Right cardiac atrium (tissue), 5 donors: ENCODE data around the gene MIA2. TPM values are rescaled to one million over a fixed set of nuclear protein-coding genes. Genes with fewer than 3 reads are reported as not detected.
A peak's percentile ranks its signal among the peaks of the same experiment; 100 is the strongest.

Experiments used
- ATAC-seq, 2 donors: fragments of 200-7000 bp; cut with Tn5 transposase; one replicate each; pipeline versions ENCODE4 v1.8.0 to v1.9.1; 2020; ENCODE audit warnings: moderate library complexity in 2 of 2, mild to moderate bottlenecking in 1 of 2
- DNase-seq, 3 donors: peaks; one replicate each; pipeline ENCODE4 v3.0.0-alpha.2; 2020
- H3K27ac ChIP-seq: one replicate; pipeline ENCODE4 v1.5.1; 2013; ENCODE audit warnings: mild to moderate bottlenecking, low read length, control low read depth, moderate library complexity
- H3K27me3 ChIP-seq: one replicate; pipeline ENCODE4 v1.6.1; 2013; ENCODE audit not compliant: control insufficient read depth, insufficient read depth
- H3K4me1 ChIP-seq: one replicate; pipeline ENCODE4 v1.6.1; 2013; ENCODE audit warnings: low read length; ENCODE audit not compliant: control insufficient read depth, insufficient read depth
- H3K4me3 ChIP-seq: one replicate; pipeline ENCODE4 v1.5.1; 2013; ENCODE audit warnings: low read length, control low read depth
- H3K9me3 ChIP-seq: one replicate; pipeline ENCODE4 v1.6.1; 2013; ENCODE audit warnings: low read length; ENCODE audit not compliant: control insufficient read depth
- WGBS: extraction: QIAGEN DNeasy Blood & Tissue Kit; methylation state at CpG from one replicate; pipeline ENCODE4 v1.1.7; 2013; 5-methylcytosine and 5-hydroxymethylcytosine counted together
- intact Hi-C, 4 donors: fragments of 100-400 bp; cut with DNase I; formaldehyde crosslinking; loops; one replicate each; pipeline versions ENCODE4 v1.11.0 to v1.14.0; 2022 to 2023
- polyA plus RNA-seq: library from polyadenylated mRNA; stranded (reverse); fragments of 200-250 nt; gene quantifications from one replicate; pipeline ENCODE4 v1.2.3, GENCODE V29; 2013
- total RNA-seq, 4 donors: library from RNA; stranded (reverse); fragmentation: NEBNext Ultra II Directional; extraction: Animal tissue kit (Norgen Biotek cat#: 25700); gene quantifications; one replicate each; pipeline ENCODE4 v1.2.1, GENCODE V29; 2021
- donor health status: healthy with polysubstance abuse.
- donor health status: DM: no; HTN: yes; CAD: no.
- donor health status: DM: no; HTN: no; CAD: no.
- donor health status: DM: no; HTN: yes; CAD: no; lungs with severe emphysema.
- donor health status: DM: yes; HTN: yes; CAD: no.

Gene MIA2
- total and polyA plus RNA-seq, 5 donors = 17.7 to 32.7 (median 21.8) TPM

DNA sequence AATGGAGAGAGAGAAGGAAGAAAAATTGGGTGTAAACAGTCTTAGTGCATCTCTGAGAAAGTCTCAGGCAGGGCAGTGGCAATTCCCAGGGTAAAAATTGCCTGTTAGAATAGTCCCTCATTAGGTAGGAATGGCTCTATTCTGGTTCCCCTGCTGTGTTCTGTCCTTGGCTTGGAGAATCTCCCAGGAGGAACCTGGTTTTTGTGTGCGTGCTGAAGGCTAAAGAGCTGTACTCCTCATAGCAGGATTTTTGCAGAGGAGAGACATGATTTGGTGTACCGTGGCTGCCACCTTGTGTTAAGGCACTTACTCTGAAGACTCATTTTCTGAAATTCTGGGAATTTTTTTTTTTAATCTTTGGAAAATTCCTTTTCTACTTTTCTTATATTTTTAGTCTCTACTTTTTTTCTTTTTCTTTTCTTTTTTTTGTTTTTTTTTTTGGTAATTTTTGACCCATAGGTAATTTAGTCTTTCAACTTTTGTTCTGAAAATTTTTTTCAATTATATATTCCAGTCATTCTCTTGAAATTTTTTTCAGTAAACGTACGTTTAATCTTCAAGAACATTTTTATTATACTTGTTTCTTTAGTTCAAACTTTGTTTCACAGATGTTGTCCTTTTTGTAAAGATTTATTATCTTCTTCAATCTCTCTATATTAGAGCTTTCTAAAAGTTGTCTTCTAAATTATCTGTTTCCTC, 134.7 kb downstream of the MIA2 start:
- WGBS = 57% methylated on average over 4 of the region's 4 CpGs
- intact Hi-C loops = loop anchor here in 1 of 4 donors (10.0 kb wide), 1 partner anchor 984 kb away; no protein-coding TSS in a partner anchor
- Histone ChIP-seq H3K9me3 (no peaks in the 10 kb centered on the region), H3K4me1 (peaks cover 5% of the 10 kb centered on the region), H3K27ac (no peak overlapping the region), H3K4me3 (no peak overlapping the region), H3K27me3 (no peaks in the 10 kb centered on the region)
- ATAC-seq (peak; percentile 67 to 74), DNase-seq (peak in 2 of 3 donors; percentile 23 to 53)

DNA sequence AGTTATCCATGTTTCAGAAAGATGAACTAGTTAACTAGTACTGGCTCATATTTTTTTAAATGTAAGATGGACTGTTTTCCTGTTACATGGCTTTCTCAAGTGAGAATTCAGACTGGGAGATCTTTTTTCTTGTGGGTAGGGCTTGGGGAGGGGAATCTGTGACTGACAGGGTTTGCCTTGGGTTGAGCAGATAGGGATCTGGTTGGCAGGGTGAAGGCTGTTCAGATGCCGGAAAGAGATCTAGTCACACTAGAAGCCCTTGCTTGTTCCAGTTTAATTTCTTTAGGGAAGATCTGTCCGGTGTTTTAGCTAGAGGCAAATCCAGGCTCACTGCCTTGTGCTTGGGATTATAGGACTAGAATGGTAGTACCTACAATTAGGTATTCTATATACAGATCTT, 135.3 kb downstream of the MIA2 start:
- H3K4me1 ChIP-seq = peaks cover 5% of the 10 kb centered on the region
- no peak overlapping the region for H3K4me3 ChIP-seq
- ATAC-seq = no peak
- no peaks in the 10 kb centered on the region for H3K27me3 ChIP-seq
- no peaks in the 10 kb centered on the region for H3K9me3 ChIP-seq
- 91% methylated on average over 2 of the region's 2 CpGs for WGBS
- no peak overlapping the region for H3K27ac ChIP-seq
- no peak for DNase-seq
- intact Hi-C loops = loop anchor here in 1 of 4 donors (10.0 kb wide), 1 partner anchor 984 kb away; no protein-coding TSS in a partner anchor

DNA sequence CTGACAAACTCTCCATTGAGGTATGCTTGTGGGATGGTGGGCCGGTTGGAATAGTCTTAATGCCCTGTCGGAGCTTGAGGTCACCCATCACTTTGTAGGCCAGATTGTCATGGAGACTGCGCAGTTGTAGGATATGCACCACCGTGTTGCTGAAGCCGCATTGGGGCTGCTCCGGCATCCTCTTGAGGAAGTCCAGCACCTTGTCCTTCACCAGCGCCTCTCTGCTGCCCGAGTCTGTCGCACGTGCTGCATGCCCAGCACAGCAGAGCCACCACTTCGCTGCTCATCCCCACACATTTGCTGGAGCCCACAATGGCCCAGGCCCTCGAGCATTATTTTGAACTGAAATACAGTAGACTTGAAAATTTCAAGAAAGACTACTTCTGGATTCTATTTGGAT, 136.7 kb downstream of the MIA2 start:
- ATAC-seq (peak in 1 of 2 donors; percentile 48), DNase-seq (no peak)
- no peaks in the 10 kb centered on the region for H3K27me3 ChIP-seq
- intact Hi-C loops = no loop called here
- H3K4me3 ChIP-seq = no peak overlapping the region
- no peak overlapping the region for H3K27ac ChIP-seq
- H3K4me1 ChIP-seq = peaks cover 5% of the 10 kb centered on the region
- 92% methylated on average over 12 of the region's 12 CpGs for WGBS
- H3K9me3 ChIP-seq = no peaks in the 10 kb centered on the region

DNA sequence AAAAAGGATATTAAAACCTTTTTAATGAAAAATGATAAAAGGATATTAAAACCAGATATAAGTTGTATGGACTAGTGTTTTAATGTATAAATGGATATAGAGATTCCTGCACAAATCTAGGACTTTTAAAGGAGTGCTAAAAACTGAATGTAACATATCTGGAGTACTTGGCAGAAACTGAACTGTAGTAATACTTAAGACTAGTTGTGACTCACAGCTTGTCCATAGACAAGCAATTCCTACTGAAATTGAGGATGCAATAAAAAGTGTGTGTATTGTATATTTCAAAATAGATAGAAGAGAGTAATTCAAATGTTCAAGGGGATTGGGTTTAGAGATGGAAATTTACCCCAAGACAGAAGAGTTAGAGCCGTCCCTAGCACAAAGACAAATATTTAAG, 138.9 kb downstream of the MIA2 start:
- H3K4me3 ChIP-seq = no peak overlapping the region
- no peak for DNase-seq
- no peaks in the 10 kb centered on the region for H3K9me3 ChIP-seq
- H3K4me1 ChIP-seq = no peaks in the 10 kb centered on the region
- intact Hi-C loops = no loop called here
- ATAC-seq = no peak
- H3K27me3 ChIP-seq = no peaks in the 10 kb centered on the region
- no peak overlapping the region for H3K27ac ChIP-seq
- WGBS = 98% methylated on average over 1 of the region's 1 CpG

DNA sequence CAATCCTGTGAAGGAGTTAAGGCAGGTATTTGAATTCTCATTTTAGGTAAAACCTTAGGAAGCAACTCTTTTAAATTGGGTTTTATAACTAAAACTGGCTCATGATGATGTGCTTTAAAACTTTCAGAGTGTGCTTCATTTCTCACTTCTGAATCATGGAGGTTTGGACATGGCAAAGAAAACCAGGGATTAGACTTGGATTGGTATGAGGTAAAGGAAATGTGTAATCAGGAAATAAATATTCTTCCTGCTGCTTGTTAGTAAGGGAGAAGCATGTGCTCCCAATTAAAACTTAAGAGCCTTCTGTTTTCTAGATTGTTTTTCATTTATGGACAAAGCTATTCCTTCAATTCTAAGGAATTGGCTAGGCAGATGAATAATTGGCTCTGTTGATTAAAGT, 141.1 kb downstream of the MIA2 start:
- Histone ChIP-seq H3K9me3 (no peaks in the 10 kb centered on the region), H3K27me3 (no peaks in the 10 kb centered on the region), H3K27ac (no peak overlapping the region), H3K4me3 (no peak overlapping the region), H3K4me1 (no peaks in the 10 kb centered on the region)
- DNase-seq (no peak), ATAC-seq (no peak)
- intact Hi-C loops = no loop called here

DNA sequence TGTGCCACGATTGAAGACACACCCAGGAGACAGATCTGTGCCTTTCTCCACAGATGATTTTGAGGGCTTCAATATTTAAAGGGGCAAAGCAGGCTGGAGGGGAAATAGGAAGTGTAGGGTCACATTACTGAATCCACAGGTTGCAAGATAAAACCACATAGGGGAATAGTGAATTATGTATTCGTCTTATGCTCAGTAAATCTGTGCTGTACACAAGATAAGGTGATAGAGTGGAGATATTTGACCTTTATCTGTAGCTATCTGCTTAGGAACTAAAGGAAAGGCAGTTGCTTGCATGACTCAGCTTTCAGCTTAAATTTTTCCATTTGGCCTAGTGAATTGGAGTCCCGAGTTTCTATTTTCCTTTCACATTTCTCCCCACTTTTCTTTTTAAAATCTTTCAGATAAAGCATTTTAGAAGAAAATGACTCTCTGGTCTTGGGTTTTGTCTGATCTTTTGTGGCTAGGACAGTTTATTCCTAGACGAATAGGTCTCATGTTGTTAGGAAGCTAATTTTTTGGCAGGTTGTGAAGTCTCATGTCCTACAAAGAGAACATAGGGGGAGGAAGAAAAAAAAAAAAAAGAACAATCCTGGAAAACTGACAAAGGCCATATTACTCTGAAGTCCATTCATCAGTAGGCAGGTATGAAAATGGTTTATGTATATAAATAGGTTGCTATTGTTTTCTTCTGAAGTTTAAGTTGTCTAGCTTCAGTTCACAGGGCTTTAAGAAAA, 143.1 kb downstream of the MIA2 start:
- intact Hi-C loops = no loop called here
- ATAC-seq (peak in 1 of 2 donors; percentile 76), DNase-seq (no peak)
- no peaks in the 10 kb centered on the region for H3K9me3 ChIP-seq
- H3K4me3 ChIP-seq = no peak overlapping the region
- no peaks in the 10 kb centered on the region for H3K27me3 ChIP-seq
- no peaks in the 10 kb centered on the region for H3K4me1 ChIP-seq
- WGBS = 15% methylated on average over 4 of the region's 4 CpGs
- H3K27ac ChIP-seq = no peak overlapping the region

DNA sequence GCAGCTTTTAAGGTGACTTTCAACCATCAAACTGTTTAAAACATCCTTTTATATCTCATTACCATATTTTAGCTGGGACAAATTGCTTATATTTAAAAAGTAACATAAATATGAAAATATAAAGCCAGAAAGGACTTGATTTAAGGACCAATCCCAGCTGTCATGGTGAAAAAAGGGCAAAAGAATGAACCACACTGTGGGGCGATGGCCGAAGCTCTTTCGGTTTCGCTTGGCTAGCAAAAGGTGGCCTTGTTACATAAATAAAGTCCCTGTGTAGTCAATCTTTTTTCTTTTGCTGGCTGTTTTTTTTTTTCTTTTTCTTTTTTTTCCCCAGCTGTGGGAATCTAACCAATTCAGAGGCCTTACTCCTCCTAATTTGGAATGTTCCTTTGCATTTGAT, 147.7 kb downstream of the MIA2 start:
- Histone ChIP-seq H3K4me1 (no peaks in the 10 kb centered on the region), H3K27ac (no peak overlapping the region), H3K4me3 (no peak overlapping the region), H3K9me3 (no peaks in the 10 kb centered on the region), H3K27me3 (no peaks in the 10 kb centered on the region)
- DNase-seq (no peak), ATAC-seq (no peak)
- intact Hi-C loops = no loop called here
- 98% methylated on average over 4 of the region's 4 CpGs for WGBS

DNA sequence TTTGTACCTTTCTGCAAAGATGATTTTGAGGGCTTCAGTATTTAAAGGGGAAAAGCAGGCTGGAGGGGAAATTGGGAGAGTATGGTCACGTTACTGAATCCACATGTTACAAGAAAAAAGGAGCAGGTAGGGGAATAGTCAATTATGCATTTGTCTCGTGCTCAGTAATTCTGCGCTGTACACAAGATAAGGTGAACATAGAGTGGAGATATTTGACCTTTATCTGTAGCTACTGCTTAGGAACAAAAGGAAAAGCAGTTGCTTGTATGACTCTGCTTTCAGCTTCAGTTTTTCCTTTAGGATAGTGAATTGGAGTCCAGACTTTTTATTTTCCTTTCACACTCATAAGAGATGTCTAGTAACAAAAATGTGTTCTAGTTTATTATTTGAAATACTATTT, 148.7 kb downstream of the MIA2 start:
- intact Hi-C loops = no loop called here
- Histone ChIP-seq H3K27ac (no peak overlapping the region), H3K27me3 (no peaks in the 10 kb centered on the region), H3K4me3 (no peak overlapping the region), H3K4me1 (no peaks in the 10 kb centered on the region), H3K9me3 (no peaks in the 10 kb centered on the region)
- WGBS = 67% methylated on average over 3 of the region's 3 CpGs
- ATAC-seq = peak in 1 of 2 donors; percentile 25
- DNase-seq = no peak

DNA sequence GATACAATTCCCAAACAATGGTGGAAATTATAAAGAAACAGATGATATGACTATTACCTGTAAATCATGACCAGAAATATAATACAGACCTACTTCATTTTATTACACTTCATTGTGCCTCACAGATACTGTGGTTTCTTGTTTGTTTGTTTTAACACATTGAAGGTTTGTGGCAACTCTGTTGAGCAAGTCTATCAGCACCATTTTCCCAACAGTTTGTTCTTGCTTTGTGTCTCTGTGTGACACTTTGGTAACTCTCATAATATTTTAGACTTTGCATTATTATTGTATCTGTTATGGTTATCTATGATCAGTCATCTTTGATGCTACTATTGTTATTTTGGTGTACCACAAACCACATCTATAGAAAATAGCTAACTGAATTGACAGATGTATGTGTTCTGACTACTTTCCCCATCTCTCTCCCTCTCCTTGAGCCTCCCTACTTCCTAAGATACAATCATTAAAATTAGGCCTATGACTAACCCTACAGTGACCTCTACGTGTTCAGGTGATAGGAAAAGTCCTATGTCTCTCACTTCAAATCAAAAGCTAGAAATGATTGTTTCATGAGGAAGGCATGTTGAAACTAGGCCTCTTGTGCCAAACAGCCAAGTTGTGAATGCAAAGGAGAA, 149.4 kb downstream of the MIA2 start:
- no peaks in the 10 kb centered on the region for H3K27me3 ChIP-seq
- intact Hi-C loops = no loop called here
- ATAC-seq (no peak), DNase-seq (no peak)
- no peaks in the 10 kb centered on the region for H3K4me1 ChIP-seq
- H3K27ac ChIP-seq = no peak overlapping the region
- 88% methylated on average over 1 of the region's 1 CpG for WGBS
- no peak overlapping the region for H3K4me3 ChIP-seq
- H3K9me3 ChIP-seq = no peaks in the 10 kb centered on the region

DNA sequence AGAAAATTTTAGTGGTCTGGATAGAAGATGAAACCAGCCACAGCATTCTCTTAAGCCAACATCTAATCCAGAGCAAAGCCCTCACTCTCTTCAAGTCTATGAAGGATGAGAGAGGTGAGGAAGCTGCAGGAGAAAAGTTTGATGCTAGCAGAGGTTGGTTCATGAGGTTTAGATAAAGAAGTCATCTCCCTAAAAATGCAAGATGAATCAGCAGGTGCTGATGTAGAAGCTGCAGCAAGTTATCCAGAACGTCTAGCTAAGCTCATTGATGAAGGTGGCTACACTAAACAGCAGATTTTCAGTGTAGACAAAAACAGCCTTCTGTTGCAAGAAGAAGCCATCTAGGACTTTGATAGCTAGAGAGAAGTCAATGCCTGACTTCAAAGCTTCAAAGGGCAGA, 150.0 kb downstream of the MIA2 start:
- ATAC-seq (no peak), DNase-seq (no peak)
- WGBS = 82% methylated on average over 1 of the region's 1 CpG

DNA sequence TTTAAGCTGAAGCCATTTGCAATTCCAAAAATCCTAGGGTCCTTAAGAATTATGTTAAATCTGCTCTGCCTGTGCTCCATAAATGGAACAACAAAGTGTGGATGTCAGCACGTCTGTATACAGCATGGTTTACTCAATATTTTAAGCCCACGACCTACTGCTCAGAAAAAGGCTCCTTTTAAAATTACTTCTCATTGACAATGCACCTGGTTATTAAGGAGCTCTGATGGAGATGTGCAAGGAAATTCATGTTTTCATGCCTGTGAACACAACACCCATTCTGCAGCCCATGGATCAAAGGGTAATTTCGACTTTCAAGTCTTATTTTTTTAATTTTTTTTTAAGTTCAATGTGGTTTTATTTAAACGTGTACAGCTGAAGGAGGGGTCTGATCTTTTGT, 150.5 kb downstream of the MIA2 start:
- ATAC-seq = no peak
- Histone ChIP-seq H3K4me3 (no peak overlapping the region), H3K4me1 (no peaks in the 10 kb centered on the region), H3K9me3 (no peaks in the 10 kb centered on the region), H3K27ac (no peak overlapping the region), H3K27me3 (no peaks in the 10 kb centered on the region)
- intact Hi-C loops = no loop called here
- WGBS = 85% methylated on average over 4 of the region's 4 CpGs
- DNase-seq = no peak

More for the DNA sequence above, 150.0 kb downstream of the MIA2 start:
- H3K4me3 ChIP-seq = no peak overlapping the region
- H3K9me3 ChIP-seq = no peaks in the 10 kb centered on the region
- intact Hi-C loops = no loop called here
- H3K27ac ChIP-seq = no peak overlapping the region
- H3K27me3 ChIP-seq = no peaks in the 10 kb centered on the region
- no peaks in the 10 kb centered on the region for H3K4me1 ChIP-seq
